Fibroblast of peridontal ligament (primary cell): Measurements from ENCODE around the gene AUP1.
"Not testable (repeated sequence)": the region's sequence is repeated elsewhere in the genome, so short reads cannot be mapped to it uniquely, and the experiment has no call there.

Experiments used
- DNase-seq: peaks from one replicate; pipeline ENCODE4 v3.0.0-alpha.2; 2010; ENCODE audit errors: extremely low read depth

AUP1 gene, protein sequence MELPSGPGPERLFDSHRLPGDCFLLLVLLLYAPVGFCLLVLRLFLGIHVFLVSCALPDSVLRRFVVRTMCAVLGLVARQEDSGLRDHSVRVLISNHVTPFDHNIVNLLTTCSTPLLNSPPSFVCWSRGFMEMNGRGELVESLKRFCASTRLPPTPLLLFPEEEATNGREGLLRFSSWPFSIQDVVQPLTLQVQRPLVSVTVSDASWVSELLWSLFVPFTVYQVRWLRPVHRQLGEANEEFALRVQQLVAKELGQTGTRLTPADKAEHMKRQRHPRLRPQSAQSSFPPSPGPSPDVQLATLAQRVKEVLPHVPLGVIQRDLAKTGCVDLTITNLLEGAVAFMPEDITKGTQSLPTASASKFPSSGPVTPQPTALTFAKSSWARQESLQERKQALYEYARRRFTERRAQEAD

DNA sequence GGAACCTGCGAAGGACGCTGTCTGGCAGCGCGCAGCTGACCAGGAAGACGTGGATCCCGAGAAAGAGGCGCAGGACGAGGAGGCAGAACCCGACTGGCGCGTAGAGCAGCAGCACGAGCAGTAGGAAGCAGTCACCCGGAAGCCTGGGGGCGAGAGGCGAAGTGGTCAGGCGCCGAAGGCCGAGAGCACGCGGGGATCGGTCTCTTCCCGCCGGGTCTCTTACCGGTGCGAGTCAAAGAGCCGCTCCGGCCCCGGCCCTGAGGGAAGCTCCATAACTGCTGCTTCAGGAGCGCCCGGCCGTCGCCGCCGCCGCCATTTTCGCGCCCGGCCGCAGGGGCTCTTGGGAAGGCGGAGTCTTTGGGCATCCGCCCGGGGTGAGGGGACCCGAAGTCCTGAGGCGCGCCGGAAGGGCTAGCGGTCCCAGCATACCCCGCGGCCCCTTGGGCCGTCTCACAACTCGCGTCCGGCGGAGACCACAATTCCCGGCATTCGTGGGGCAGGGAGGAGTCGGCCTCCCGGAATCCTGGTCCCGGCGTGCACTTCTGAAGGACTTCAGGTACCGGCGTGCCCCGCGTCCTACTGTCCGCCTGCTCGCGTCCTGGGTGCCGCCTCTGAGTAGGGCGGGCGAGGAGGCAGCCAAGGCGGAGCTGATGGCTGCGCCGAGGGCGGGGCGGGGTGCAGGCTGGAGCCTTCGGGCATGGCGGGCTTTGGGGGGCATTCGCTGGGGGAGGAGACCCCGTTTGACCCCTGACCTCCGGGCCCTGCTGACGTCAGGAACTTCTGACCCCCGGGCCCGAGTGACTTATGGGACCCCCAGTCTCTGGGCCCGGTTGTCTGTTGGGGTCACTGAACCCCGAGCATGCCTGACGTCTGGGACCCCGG lies at the start of gene AUP1, which contains the start of gene HTRA2:
Gene AUP1, minus strand, starts transcription at position 350 of the 882 bp plus-strand sequence. Its CDS starts 77 bp downstream, at position 273.
Gene HTRA2, plus strand, starts transcription at position 577 of the 882 bp plus-strand sequence. Its CDS starts 74 bp downstream, at position 651.
- peak; percentile 99 for DNase-seq

DNA sequence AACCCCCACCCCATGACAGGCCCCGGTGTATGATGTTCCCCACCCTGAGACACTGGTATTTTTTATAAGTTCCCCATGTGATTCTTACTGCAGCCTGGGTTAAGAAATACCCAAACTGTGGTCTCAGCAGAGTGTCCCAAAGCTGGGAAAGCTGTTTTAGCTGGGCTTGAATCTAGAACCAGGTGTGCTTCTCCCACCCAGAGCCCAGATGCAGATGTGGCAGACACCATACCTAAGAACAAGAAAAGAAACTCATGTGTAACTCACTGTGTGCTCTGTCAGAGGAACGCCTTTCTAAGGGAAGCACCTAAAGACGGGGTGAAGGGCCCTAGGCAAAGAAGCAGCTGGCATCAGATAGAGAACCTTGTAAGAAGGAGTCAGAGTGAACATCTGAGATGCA lies 48.9 kb upstream of the AUP1 start:
- DNase-seq, result no peak

DNA sequence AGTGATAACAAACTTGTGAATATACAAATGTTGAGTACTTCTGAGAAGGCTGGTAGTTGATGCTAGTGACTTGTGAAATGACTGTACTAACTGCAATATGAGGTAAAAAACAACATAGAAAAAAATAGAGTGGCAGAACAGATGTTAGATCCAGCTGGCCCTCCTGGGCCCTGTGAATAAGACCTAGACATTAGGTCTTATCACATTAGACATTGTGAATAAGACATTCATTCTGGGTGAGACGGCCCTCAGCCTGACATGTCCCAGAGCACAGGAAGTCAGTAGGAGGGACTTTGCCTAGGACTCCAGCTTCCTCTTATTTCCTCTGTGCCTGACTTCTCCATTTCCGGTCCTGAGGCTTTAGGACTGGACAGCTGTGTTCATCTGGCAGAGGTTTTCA lies 47.9 kb upstream of the AUP1 start:
- no peak for DNase-seq

- peak; percentile 96 for DNase-seq
These were observed 47.3 kb upstream of the AUP1 start for GRCh38 chr2:74576863-74577229.

DNA sequence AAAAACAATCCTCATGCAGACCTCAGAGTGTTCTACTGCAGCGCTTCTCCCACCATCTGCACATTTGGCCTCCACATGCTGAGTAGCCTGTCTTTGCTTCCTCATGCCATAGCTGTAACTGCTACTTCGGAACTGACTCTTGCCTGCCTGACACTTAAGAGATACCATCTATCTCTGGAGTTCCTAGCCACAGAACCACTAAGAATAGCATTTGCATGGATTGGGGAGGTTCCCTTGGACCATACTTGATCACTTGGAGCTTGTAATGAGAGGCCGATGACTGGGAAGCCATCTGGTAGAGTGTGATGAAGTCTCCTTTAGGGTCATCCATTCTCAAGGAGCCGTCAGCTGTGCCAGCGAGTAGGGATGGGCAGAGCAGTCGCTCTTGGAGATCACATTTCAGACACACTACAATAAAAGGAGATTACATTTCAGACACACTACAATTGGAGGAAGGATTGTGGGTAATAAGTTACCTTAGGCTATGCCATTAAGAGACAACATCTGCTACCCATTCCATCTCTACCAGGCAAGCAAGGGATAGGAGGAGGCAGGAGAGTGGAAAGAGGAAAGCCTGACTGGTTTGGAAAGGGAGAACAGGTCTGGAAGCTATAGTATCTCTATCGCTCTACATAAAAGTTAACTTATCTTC lies 46.8 kb upstream of the AUP1 start:
- peak; percentile 49 for DNase-seq

- no peak for DNase-seq
These were observed 45.8 kb upstream of the AUP1 start for GRCh38 chr2:74575320-74575719.

GRCh38 chr2:74573747-74574562 lies 44.4 kb upstream of the AUP1 start:
- DNase-seq, result peak; percentile 70

DNA sequence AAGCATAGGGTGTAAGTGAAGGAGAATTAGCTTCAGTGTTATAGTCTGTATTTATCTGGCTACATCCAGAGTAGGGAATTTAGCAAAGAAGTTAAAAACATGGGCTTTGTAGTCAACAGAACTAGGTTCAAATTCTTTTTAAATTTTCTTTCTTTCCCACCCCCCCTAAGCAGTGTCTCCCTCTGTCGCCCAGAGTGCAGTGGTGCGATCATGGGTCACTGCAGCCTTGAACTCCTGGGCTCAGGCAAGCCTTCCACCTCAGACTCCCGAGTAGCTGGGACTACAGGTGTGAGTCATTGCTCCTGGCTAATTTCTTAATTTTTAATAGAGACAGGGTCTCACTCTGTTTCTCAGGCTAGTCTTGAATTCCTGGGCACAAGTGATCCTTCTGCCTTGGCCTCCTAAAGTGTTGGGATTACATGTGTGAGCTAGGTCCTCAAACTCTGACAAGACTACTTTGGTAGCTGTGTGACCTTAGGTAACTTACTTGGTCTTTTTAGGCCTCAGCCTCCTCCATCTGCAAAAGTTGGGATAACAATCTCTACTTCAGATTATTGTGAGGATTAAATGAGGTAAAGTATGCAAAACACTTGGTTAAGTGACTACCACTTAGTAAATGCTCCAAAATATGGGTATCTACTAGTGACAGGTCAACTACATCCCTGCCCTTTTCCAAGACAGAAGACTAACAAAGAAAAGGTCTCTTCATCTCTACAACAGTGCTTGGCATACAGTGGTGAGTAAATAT lies 42.8 kb upstream of the AUP1 start:
- DNase-seq, result no peak

DNA sequence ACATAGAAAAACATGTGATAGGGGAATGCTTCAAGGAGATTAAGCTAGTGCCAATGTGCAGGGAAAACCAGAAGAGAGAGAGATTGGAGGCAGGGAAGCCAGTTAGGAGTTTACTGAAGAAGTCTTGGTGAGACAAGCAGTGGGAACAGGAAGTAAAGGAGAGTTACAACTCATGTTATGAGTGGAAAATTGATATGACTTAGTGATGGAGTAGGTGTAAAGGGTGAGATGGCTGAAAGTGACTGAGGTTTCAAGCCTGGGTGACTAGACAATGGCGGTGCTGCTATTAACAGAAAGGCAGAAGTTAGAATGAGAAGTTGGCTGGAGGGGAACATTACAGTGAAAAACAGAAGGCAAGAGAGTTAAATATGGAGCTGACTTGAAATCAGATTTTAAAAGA lies 41.6 kb upstream of the AUP1 start:
- DNase-seq, result no peak

- DNase-seq, result no peak
These were observed 40.2 kb upstream of the AUP1 start for GRCh38 chr2:74569686-74570085.

DNA sequence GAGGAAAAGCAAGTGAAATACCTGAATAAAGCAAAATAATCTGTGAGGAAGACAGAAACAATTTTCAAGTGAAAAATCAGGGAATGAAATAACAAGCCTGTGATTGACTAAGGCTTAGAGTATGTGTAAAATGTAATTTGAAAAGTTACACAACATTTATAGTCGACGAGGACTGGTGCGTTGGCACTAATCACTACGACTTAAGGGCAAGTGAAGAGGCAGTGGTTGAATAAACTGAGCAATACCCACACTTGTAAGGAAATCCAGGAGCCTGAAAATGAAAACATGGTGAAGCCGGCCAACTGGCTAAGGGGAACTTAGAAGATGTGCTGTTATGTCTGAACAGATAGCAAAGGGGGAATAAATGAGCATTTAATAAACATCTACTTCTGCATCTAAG lies 38.4 kb upstream of the AUP1 start:
- peak; percentile 94 for DNase-seq

DNA sequence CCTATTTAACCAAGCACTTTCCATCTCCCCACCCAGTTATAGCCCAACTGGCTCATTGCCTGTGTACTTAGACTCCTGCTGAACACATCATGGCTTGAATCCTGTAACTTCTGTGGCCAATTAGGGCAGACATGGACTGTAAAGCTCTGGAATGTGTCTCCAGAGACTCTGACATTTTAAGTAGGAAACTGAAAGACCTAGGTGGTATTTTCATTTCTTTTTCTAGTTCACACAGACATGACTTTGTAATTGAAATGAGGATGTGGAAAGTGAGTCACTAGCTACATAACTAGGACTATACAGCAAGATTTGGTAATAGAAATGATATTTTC lies 37.2 kb upstream of the AUP1 start:
- DNase-seq, result peak; percentile 100

- no peak for DNase-seq
These were observed 36.7 kb upstream of the AUP1 start for GRCh38 chr2:74566076-74566753.

GRCh38 chr2:74564222-74564621 lies 34.7 kb upstream of the AUP1 start:
- DNase-seq, result peak; percentile 35

- no peak for DNase-seq
These were observed 32.7 kb upstream of the AUP1 start for GRCh38 chr2:74562126-74562775.

GRCh38 chr2:74561022-74561421 lies 31.5 kb upstream of the AUP1 start:
- DNase-seq, result not testable (repeated sequence)

GRCh38 chr2:74560591-74560990 lies 31.1 kb upstream of the AUP1 start:
- no peak for DNase-seq

- no peak for DNase-seq
These were observed 30.4 kb upstream of the AUP1 start for GRCh38 chr2:74559912-74560311.
